ENCODE data around the gene ADH1B.
"Not testable (repeated sequence)": the region's sequence is repeated elsewhere in the genome, so short reads cannot be mapped to it uniquely, and the experiment has no call there.

Gene ADH1B

GRCh38 chr4:99356992-99357391, 35.8 kb upstream of the ADH1B start:
- H3K4me3 ChIP-seq (ENCODE audit: low read depth, low read length) = no peak overlapping the region
- H3K79me2 ChIP-seq (ENCODE audit: control insufficient read depth, insufficient read depth, low read length, poor library complexity) = no peaks in the 10 kb centered on the region
- no peak overlapping the region for H4K91ac ChIP-seq (ENCODE audit: low read depth, low read length)
- peaks cover 4% of the 10 kb centered on the region for H3K9me3 ChIP-seq (ENCODE audit: insufficient read depth, low read depth, low read length)
- DNase-seq = no peak
- no peak overlapping the region for H3K18ac ChIP-seq (ENCODE audit: low read length)
- H3K27ac ChIP-seq (ENCODE audit: low read depth, low read length) = no peak overlapping the region
- H2AK5ac ChIP-seq (ENCODE audit: low read length) = no peak overlapping the region
- no peaks in the 10 kb centered on the region for H3K36me3 ChIP-seq (ENCODE audit: control insufficient read depth in 1 of 2, insufficient read depth in 2 of 2, low read length in 2 of 2)
- H2BK5ac ChIP-seq (ENCODE audit: low read depth, low read length, poor library complexity) = no peak overlapping the region
- H3K27me3 ChIP-seq (ENCODE audit: insufficient read depth, low read length) = no peaks in the 10 kb centered on the region
- no peak overlapping the region for H3K4ac ChIP-seq (ENCODE audit: low read depth, low read length)
- no peaks in the 10 kb centered on the region for H3K4me1 ChIP-seq (ENCODE audit: control insufficient read depth in 1 of 2, insufficient read depth in 2 of 2, low read length in 2 of 2)
- H3K4me2 ChIP-seq (ENCODE audit: low read length) = no peak overlapping the region
- H3K23ac ChIP-seq (ENCODE audit: low read length) = no peak overlapping the region
- H4K8ac ChIP-seq (ENCODE audit: low read depth, low read length) = no peak overlapping the region
- H3K9ac ChIP-seq (ENCODE audit: low read length) = no peak overlapping the region
- H2AFZ ChIP-seq (ENCODE audit: insufficient read depth, low read length, poor library complexity) = no peak overlapping the region
- no peak overlapping the region for H2BK120ac ChIP-seq (ENCODE audit: insufficient read depth, low read length, poor library complexity)
- no CpG with 5 or more reads among the region's 1 CpG for WGBS (ENCODE audit: extremely low coverage, insufficient coverage, insufficient read length)
- H2BK12ac ChIP-seq (ENCODE audit: low read length) = no peak overlapping the region
- H4K12ac ChIP-seq (ENCODE audit: low read depth, low read length) = no peak overlapping the region
- no peak overlapping the region for H3K14ac ChIP-seq (ENCODE audit: low read length)
- no peaks in the 10 kb centered on the region for H3K79me1 ChIP-seq (ENCODE audit: low read length)

- not testable (repeated sequence) for H3K23ac ChIP-seq (ENCODE audit: low read length); H3K36me3 ChIP-seq (ENCODE audit: control insufficient read depth in 1 of 2, insufficient read depth in 2 of 2, low read length in 2 of 2); H4K12ac ChIP-seq (ENCODE audit: low read depth, low read length); H4K91ac ChIP-seq (ENCODE audit: low read depth, low read length); H3K14ac ChIP-seq (ENCODE audit: low read length); H4K8ac ChIP-seq (ENCODE audit: low read depth, low read length); H3K9ac ChIP-seq (ENCODE audit: low read length); H3K9me3 ChIP-seq (ENCODE audit: insufficient read depth, low read depth, low read length); H3K27ac ChIP-seq (ENCODE audit: low read depth, low read length); H2BK120ac ChIP-seq (ENCODE audit: insufficient read depth, low read length, poor library complexity); H3K4me2 ChIP-seq (ENCODE audit: low read length); H2AK5ac ChIP-seq (ENCODE audit: low read length); H3K4me3 ChIP-seq (ENCODE audit: low read depth, low read length); H2BK12ac ChIP-seq (ENCODE audit: low read length); H3K18ac ChIP-seq (ENCODE audit: low read length); H3K79me2 ChIP-seq (ENCODE audit: control insufficient read depth, insufficient read depth, low read length, poor library complexity); H3K4me1 ChIP-seq (ENCODE audit: control insufficient read depth in 1 of 2, insufficient read depth in 2 of 2, low read length in 2 of 2); H3K4ac ChIP-seq (ENCODE audit: low read depth, low read length); H2AFZ ChIP-seq (ENCODE audit: insufficient read depth, low read length, poor library complexity); H3K79me1 ChIP-seq (ENCODE audit: low read length); DNase-seq; H2BK5ac ChIP-seq (ENCODE audit: low read depth, low read length, poor library complexity); H3K27me3 ChIP-seq (ENCODE audit: insufficient read depth, low read length)
- WGBS (ENCODE audit: extremely low coverage, insufficient coverage, insufficient read length) = no CpG with 5 or more reads among the region's 10 CpGs
Observed at GRCh38 chr4:99356149-99356548, 34.9 kb upstream of the ADH1B start.

- H2BK12ac ChIP-seq (ENCODE audit: low read length) = no peak within 1 kb of the TSS
- no peak within 1 kb of the TSS for H4K12ac ChIP-seq (ENCODE audit: low read depth, low read length)
- H3K9ac ChIP-seq (ENCODE audit: low read length) = no peak within 1 kb of the TSS
- no peaks in the 10 kb centered on the region for H3K4me1 ChIP-seq (ENCODE audit: control insufficient read depth in 1 of 2, insufficient read depth in 2 of 2, low read length in 2 of 2)
- H3K4ac ChIP-seq (ENCODE audit: low read depth, low read length) = no peak within 1 kb of the TSS
- no peaks in the 10 kb centered on the region for H3K36me3 ChIP-seq (ENCODE audit: control insufficient read depth in 1 of 2, insufficient read depth in 2 of 2, low read length in 2 of 2)
- no peak within 1 kb of the TSS for H3K14ac ChIP-seq (ENCODE audit: low read length)
- H3K27ac ChIP-seq (ENCODE audit: low read depth, low read length) = no peak within 1 kb of the TSS
- no peak within 1 kb of the TSS for H3K18ac ChIP-seq (ENCODE audit: low read length)
- no peak within 1 kb of the TSS for H4K8ac ChIP-seq (ENCODE audit: low read depth, low read length)
- no peak for DNase-seq
- no peak within 1 kb of the TSS for H4K91ac ChIP-seq (ENCODE audit: low read depth, low read length)
- H3K79me1 ChIP-seq (ENCODE audit: low read length) = no peaks in the 10 kb centered on the region
- no peaks in the 10 kb centered on the region for H3K27me3 ChIP-seq (ENCODE audit: insufficient read depth, low read length)
- no peaks in the 10 kb centered on the region for H3K79me2 ChIP-seq (ENCODE audit: control insufficient read depth, insufficient read depth, low read length, poor library complexity)
- H3K4me2 ChIP-seq (ENCODE audit: low read length) = no peak within 1 kb of the TSS
- no peak within 1 kb of the TSS for H2BK120ac ChIP-seq (ENCODE audit: insufficient read depth, low read length, poor library complexity)
- no peak within 1 kb of the TSS for H2BK5ac ChIP-seq (ENCODE audit: low read depth, low read length, poor library complexity)
- no peak within 1 kb of the TSS for H2AK5ac ChIP-seq (ENCODE audit: low read length)
- no peak within 1 kb of the TSS for H2AFZ ChIP-seq (ENCODE audit: insufficient read depth, low read length, poor library complexity)
- WGBS (ENCODE audit: extremely low coverage, insufficient coverage, insufficient read length) = 100% methylated on average over 1 of the region's 10 CpGs
- no peak within 1 kb of the TSS for H3K23ac ChIP-seq (ENCODE audit: low read length)
- no peaks in the 10 kb centered on the region for H3K9me3 ChIP-seq (ENCODE audit: insufficient read depth, low read depth, low read length)
- H3K4me3 ChIP-seq (ENCODE audit: low read depth, low read length) = no peak within 1 kb of the TSS
Observed at GRCh38 chr4:99352602-99353537, 31.7 kb upstream of the ADH1B start, which contains the start of gene ADH1C. TSS of gene ADH1C (minus strand) at chr4:99352746. CDS start at chr4:99352675, 71 bp downstream.

GRCh38 chr4:99351487-99351886, 30.3 kb upstream of the ADH1B start:
- no CpG with 5 or more reads among the region's 2 CpGs for WGBS (ENCODE audit: extremely low coverage, insufficient coverage, insufficient read length)

More at GRCh38 chr4:99351487-99351886, 30.3 kb upstream of the ADH1B start:
- Histone ChIP-seq H3K14ac (ENCODE audit: low read length) (no peak overlapping the region), H3K36me3 (ENCODE audit: control insufficient read depth in 1 of 2, insufficient read depth in 2 of 2, low read length in 2 of 2) (no peaks in the 10 kb centered on the region), H2BK120ac (ENCODE audit: insufficient read depth, low read length, poor library complexity) (no peak overlapping the region), H2AK5ac (ENCODE audit: low read length) (no peak overlapping the region), H3K27ac (ENCODE audit: low read depth, low read length) (no peak overlapping the region), H3K9ac (ENCODE audit: low read length) (no peak overlapping the region), H2BK5ac (ENCODE audit: low read depth, low read length, poor library complexity) (no peak overlapping the region), H3K18ac (ENCODE audit: low read length) (no peak overlapping the region), H4K8ac (ENCODE audit: low read depth, low read length) (no peak overlapping the region), H3K9me3 (ENCODE audit: insufficient read depth, low read depth, low read length) (no peaks in the 10 kb centered on the region), H3K27me3 (ENCODE audit: insufficient read depth, low read length) (no peaks in the 10 kb centered on the region), H2AFZ (ENCODE audit: insufficient read depth, low read length, poor library complexity) (no peak overlapping the region), H3K23ac (ENCODE audit: low read length) (no peak overlapping the region), H4K12ac (ENCODE audit: low read depth, low read length) (no peak overlapping the region), H3K4me1 (ENCODE audit: control insufficient read depth in 1 of 2, insufficient read depth in 2 of 2, low read length in 2 of 2) (no peaks in the 10 kb centered on the region), H4K91ac (ENCODE audit: low read depth, low read length) (no peak overlapping the region), H3K4ac (ENCODE audit: low read depth, low read length) (no peak overlapping the region), H3K79me1 (ENCODE audit: low read length) (no peaks in the 10 kb centered on the region), H3K4me3 (ENCODE audit: low read depth, low read length) (no peak overlapping the region), H3K79me2 (ENCODE audit: control insufficient read depth, insufficient read depth, low read length, poor library complexity) (no peaks in the 10 kb centered on the region), H3K4me2 (ENCODE audit: low read length) (no peak overlapping the region), H2BK12ac (ENCODE audit: low read length) (no peak overlapping the region)
- no peak for DNase-seq

Data from trophoblast cell (in vitro differentiated cells and primary cell).